DND-41 (cell line): ENCODE data around the gene DCAF4.

Experiments used
- EZH2 ChIP-seq: IDR thresholded peaks from 3 replicates; pipeline ENCODE4 v1.6.1; 2012; ENCODE audit warnings: borderline replicate concordance, low read depth, mild to moderate bottlenecking, moderate library complexity, low read length, inconsistent platforms; ENCODE audit not compliant: severe bottlenecking
- TF ChIP-seq, protein P1 (sequence below): IDR thresholded peaks from 2 replicates; pipeline ENCODE4 v1.5.1; 2012; ENCODE audit warnings: borderline replicate concordance, low read length, moderate library complexity, mild to moderate bottlenecking; ENCODE audit not compliant: poor library complexity, severe bottlenecking; ENCODE audit errors: extremely low read depth

DNA sequence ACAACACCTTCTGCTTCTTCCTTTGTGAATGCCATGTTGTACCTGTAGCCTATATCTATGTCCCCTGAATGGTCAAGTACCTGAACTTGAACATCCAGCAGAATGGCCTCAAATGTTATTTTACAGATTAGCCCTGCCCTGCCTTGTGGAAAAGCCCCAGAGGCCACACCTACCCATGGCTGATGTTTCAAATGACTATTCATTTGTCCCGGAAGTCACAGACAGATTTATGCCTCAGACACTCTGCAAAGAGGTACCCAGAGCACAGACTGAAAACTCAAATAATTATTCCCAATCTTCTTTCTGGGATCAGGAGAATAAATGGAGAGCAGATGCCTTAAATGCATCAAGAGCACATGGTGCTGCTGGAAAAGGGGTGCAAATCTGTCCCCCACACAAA is 19.4 kb upstream of the DCAF4 start:
- TF ChIP-seq, protein P1, sequence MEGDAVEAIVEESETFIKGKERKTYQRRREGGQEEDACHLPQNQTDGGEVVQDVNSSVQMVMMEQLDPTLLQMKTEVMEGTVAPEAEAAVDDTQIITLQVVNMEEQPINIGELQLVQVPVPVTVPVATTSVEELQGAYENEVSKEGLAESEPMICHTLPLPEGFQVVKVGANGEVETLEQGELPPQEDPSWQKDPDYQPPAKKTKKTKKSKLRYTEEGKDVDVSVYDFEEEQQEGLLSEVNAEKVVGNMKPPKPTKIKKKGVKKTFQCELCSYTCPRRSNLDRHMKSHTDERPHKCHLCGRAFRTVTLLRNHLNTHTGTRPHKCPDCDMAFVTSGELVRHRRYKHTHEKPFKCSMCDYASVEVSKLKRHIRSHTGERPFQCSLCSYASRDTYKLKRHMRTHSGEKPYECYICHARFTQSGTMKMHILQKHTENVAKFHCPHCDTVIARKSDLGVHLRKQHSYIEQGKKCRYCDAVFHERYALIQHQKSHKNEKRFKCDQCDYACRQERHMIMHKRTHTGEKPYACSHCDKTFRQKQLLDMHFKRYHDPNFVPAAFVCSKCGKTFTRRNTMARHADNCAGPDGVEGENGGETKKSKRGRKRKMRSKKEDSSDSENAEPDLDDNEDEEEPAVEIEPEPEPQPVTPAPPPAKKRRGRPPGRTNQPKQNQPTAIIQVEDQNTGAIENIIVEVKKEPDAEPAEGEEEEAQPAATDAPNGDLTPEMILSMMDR: no peak
- TF ChIP-seq EZH2: no peak
